ENCODE results near the gene ZNF559.

GRCh38 chr19:9362905-9363304, 38.9 kb downstream of the ZNF559 start, which contains the start of gene ZNF177:
- no peak for TF ChIP-seq CTCF (IDR thresholded peaks at IDR 0.05; ENCODE audit: insufficient read depth, low read length, poor library complexity, severe bottlenecking)
- no peak for TF ChIP-seq EZH2phosphoT487 (conservative IDR thresholded peaks at IDR 0.05; ENCODE audit: low read length)
